WTC11 (cell line): ENCODE results near the gene MCRIP2.

Experiments used
- FOXJ3 ChIP-seq: sonication (generic); formaldehyde crosslinking; IDR thresholded peaks from 2 replicates; pipeline ENCODE4 v1.9.0; 2021; ENCODE audit warnings: missing genetic modification reagents, mild to moderate bottlenecking, borderline replicate concordance
- TEAD4 ChIP-seq: sonication (generic); formaldehyde crosslinking; IDR thresholded peaks from 2 replicates; pipeline ENCODE4 v1.8.0; 2022; ENCODE audit warnings: mild to moderate bottlenecking, missing genetic modification reagents

- TF ChIP-seq FOXJ3, result no peak
- TF ChIP-seq TEAD4 (CRISPR knock-in tag), result no peak
These were observed 30.9 kb upstream of the MCRIP2 start for GRCh38 chr16:610513-611381.
